ENCODE measurements around the gene MRPL37.

- TF ChIP-seq POLR2AphosphoS5 (IDR thresholded peaks at IDR 0.05; ENCODE audit: borderline replicate concordance, low read depth, low read length) (no peak), EZH2 (IDR thresholded peaks at IDR 0.05) (no peak), FOXP2 (optimal IDR thresholded peaks at IDR 0.05; ENCODE audit: control extremely low read depth, extremely low read length, insufficient read depth) (no peak)
Measured at GRCh38 chr1:54220004-54220811, 20.2 kb downstream of the MRPL37 start.
